CD4-positive, alpha-beta T cell treated with Interleukin-17A for 4 hours (primary cell): Measurements from ENCODE around the gene KRTAP12-4.
"Not testable (repeated sequence)": the region's sequence is repeated elsewhere in the genome, so short reads cannot be mapped to it uniquely, and the experiment has no call there.

Experiments used
- DNase-seq: peaks from one replicate; pipeline ENCODE4 v3.0.0-alpha.2; 2020; ENCODE audit warnings: mixed read lengths

The KRTAP12-4 gene

DNA sequence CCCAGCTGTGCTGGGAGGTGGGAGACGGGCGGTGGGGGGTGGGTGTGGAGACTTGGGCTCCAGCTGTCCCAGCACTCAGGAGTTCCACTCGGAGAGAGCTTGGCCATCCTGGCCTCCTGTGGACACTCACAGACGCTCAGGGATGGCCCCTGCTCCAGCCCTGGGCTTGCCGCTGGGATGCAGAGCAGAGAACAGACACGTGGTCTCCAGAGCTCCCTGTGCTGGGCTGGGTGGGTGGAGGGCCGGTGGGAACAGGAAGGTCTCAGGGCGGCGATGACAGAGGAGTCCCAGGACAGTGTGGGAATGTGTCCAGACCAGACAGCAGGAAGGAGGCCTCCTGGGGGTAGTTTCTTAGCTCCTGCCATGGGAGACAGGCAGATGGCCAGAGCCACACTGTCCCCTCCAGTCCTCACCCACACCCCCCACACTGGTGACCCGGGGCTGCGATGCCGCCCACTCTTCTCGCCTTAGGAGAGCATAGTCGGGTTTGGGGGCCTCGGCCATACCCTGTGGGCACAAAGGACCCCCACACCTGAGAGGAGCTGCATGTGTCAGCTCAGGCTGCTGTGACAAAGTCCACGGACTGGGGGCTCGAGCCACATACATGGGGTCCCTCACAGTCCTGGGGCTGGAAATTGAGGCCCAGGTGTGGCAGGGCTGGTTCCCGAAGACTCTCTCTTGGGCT is 25.6 kb downstream of the KRTAP12-4 start:
- no peak for DNase-seq

DNA sequence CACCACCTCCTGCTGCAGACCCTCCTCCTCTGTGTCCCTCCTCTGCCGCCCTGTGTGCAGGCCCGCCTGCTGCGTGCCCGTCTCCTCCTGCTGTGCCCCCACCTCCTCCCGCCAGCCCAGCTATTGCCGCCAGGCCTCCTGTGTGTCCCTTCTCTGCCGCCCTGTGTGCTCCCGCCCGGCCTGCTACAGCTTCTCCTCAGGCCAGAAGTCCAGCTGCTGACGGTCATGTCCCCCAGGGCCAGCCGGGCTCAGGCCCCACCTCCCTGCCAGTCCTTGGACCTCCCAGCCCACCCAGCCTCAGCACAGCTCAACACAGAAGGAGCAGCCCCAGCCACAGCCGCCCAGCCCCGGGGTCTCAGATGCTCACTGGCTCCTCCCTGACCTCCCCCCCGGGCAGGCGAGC is 26.6 kb downstream of the KRTAP12-4 start:
- DNase-seq: not testable (repeated sequence)

DNA sequence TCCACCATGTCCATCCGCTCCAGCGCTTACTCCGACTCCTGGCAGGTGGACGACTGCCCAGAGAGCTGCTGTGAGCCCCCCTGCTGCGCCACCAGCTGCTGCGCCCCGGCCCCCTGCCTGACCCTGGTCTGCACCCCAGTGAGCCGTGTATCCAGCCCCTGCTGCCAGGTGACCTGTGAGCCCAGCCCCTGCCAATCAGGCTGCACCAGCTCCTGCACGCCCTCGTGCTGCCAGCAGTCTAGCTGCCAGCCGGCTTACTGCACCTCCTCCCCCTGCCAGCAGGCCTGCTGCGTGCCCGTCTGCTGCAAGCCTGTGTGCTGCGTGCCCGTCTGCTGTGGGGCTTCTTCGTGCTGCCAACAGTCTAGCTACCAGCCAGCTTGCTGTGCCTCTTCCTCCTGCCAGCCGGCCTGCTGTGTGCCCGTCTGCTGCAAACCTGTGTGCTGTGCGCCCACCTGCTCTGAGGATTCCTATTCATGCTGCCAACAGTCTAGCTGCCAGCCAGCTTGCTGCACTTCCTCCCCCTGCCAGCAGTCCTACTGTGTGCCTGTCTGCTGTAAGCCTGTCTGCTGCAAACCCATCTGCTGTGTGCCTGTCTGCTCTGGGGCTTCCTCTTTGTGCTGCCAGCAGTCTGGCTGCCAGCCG is 27.2 kb downstream of the KRTAP12-4 start:
- not testable (repeated sequence) for DNase-seq

DNA sequence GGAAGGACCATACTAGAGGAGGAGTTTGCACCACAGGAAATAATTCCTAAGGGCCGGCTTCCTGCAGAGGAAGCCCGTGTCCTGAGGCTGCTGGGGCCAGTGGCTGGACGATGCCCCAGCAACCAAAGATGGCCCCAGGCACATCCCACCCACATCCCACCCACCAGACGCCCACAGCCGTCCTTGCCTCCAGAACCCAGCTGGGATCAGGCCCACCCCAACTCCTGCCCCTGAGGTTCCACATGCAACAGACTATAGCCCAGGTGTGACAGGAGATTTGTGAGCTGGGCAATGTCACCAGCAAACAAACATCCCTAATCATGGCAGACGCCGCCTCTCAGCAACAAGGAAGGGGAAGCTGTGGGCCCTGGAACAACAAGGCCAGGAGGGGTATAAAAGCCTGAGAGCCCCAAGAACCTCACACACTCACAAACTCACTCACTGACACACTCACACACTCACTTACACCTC is 27.8 kb downstream of the KRTAP12-4 start, which contains the start of gene KRTAP10-9:
TSS of gene KRTAP10-9 (plus strand) at position 421 of the 471 bp plus-strand sequence. CDS start 79 bp downstream, outside the sequence.
- no peak for DNase-seq

DNA sequence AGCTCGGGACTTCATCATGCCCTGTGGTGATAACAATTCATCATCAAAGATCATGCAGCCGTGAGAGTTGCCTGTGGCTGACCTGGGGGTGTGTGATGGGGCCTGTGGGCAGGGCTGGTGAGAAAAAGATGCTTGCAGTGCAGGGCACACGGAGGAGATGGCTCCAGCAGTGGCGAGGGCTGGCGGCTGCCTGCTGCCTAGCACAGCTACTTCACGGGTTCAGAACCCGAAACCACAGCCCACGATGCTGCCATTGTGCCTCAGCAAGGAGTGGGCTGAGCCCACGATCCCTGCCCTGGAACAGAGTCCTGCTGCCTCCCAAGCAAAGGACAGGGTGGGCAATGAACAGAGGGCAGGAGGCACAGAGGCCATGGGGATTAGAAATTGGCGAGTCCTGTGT is 28.2 kb downstream of the KRTAP12-4 start:
- DNase-seq: no peak

DNA sequence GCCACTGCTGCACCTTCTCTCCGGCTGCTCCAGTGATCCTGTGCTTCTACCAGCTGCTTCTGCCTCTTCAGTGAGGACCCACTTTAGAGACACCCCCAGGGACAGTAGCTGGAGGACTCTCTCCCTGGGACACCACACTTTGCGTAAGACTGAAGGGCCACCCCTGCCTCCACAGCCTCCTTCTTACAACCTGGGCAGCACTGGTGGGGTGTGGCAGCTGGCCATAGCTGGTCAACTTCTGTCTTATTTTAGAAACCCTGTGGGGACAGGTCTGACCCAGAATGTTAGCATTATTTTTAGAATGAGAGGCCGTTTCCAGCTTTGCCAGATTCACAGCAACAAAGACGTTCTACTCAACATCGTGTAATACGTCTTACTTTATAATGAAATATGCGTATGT is 28.7 kb downstream of the KRTAP12-4 start:
- DNase-seq: no peak

DNA sequence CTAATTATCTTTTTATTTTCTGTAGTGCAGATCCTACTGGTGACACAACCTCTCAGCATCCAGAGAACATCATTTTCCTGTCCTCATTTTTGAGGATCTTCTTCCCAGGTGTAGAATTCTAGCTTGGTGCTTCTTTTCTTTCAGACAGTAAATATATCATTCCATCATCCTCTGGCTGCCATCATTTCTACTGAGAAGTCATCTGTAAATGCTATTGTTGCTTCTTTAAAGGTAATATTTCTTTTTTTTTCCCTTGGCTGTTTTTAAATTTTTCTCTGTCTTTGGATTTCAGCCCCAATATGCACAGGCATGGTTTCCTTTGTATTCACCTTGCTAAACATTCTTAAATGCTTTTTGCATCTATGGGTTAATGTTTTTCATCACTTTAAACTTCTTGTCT is 30.9 kb downstream of the KRTAP12-4 start:
- DNase-seq: no peak

DNA sequence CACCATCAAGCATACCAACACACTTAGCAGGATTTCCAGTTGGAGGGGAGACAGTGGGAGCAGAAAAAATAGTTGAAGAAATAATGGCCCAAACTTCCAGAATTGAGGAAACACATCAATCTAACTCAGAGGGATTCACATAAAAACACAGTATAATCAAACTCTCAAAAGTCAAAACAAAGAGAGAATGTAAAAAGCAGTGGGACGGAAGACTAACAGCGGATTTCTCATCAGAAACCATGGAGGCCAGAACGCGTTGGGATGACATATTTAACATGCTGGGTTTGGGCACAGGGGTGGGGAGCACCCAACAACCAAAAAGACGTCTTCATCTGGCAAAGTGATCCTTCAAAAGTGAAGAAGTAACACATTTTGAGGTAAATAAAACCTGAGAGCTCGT is 34.6 kb downstream of the KRTAP12-4 start:
- DNase-seq: no peak

DNA sequence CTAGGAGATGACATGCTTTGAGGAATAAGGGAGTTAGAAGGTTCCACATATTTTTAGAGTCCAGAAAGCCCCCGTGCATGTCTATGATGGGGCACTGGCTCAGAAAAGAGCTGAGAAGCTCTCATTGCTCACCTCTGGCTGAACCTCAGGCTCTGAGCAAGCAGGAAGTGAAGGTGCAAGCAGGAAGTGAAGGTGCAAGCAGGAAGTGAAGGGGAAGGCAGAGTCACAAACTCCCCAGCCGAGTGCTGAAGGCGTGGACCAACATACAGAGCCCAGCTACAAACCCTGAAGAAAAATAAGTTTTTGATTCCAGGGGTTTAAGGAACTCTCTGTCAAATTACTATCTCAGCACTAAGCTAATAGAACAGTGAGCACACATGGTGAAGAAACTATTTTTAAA is 35.5 kb downstream of the KRTAP12-4 start:
- peak; percentile 77 for DNase-seq

DNA sequence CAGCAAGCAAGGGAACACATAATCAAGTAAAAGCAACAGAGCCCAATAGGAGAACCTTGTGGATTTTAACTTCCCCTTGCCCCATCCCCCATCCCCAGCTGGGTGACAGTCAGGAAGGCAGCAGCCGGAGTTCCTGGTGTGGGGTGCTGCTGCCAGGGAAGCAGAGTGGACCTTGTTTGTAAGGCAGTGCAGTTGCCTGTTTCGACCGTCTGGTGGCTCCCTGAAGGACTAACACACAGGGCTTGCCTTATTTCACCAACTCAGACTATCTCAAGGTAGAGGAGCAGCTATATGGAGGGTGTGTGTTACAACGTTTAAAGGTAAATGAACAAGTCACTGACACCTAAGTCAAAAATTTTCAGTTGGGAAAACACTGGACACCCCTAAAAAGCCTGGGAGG is 36.0 kb downstream of the KRTAP12-4 start:
- peak; percentile 22 for DNase-seq

DNA sequence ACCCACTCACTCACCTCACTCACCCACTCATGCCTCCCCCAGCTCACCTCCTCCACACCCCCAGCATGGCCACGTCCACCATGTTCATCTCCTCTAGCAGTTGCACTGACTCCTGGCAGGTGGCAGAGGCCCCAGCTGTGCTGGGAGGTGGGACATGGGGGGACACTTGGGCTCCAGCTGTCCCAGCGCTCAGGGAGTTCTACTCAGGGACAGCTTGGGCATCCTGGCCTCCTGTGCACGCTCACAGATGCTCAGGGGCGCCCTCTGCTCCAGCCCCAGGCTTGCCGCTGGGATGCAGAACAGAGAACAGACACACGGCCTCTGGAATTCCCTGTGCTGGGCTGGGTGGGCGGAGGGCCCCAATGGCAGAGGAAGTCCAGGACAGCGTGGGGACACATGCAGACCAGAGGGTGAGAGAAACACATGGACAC is 37.4 kb downstream of the KRTAP12-4 start:
- DNase-seq: no peak

DNA sequence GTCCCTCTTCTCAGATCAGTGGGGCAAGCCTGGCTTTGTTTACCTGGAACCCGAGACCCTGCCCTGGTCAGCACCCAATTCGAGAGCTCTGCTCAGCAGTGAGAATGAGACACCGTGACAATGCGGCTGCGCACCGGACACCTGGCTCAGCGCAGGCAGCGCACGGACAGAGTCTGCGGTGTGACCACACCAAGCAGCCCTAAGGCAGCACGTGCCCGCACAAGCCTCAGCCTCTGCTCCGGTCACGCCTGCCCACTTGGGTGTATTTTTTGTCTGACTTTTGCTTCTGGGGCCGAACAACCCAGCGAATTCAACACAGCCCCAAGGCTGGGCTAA is 37.9 kb downstream of the KRTAP12-4 start:
- no peak for DNase-seq

DNA sequence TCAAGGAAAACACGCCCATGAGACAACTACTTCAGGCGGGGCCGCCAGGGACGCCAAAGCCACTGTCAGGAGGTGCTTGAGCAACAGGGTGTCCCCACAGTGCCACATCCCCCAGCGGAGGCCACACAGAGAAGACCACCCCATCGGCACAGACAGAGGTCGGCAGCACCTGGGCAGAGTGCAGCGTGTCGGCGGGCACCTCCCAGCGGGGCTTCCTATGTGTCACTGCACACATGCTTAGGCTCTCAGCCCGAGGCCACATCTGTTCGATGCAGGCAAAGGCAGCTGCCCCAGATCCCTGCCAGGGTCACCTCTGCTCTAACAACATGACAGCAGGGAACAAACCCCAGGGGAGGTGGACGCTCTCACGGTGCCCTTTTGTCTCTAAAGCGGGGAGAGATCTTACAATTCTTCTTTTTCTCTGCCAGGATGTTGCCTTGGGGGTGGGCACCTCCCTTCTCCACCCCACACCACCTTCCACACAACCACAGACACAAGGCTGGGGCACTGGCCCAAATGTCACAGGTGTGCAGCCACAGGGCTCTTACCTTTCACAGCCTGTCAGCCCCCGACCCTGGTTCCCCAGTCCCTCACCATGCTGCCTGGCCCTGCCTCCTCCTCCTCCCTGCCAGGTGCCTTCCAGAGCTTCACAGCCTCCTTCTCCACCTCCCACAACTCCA is 38.4 kb downstream of the KRTAP12-4 start:
- DNase-seq: no peak

DNA sequence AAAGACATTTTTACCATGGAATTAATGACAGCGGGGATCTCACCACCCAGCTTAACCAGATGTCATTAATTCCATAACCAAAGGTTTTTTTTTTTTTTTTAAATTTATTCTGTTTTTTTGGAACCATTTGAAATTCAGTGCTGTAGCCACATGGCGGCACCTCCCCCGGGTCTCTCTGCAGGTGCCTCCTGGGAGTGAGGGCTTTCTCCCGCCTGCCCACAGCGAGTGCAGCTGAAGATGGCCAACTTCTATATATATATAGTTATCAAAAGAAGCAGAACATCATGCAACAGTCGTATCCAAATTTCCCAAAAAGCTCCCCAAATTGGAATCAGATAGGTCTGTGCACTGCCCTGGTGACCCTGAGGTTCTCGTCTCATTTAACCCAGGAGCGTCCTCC is 39.0 kb downstream of the KRTAP12-4 start:
- DNase-seq: no peak

DNA sequence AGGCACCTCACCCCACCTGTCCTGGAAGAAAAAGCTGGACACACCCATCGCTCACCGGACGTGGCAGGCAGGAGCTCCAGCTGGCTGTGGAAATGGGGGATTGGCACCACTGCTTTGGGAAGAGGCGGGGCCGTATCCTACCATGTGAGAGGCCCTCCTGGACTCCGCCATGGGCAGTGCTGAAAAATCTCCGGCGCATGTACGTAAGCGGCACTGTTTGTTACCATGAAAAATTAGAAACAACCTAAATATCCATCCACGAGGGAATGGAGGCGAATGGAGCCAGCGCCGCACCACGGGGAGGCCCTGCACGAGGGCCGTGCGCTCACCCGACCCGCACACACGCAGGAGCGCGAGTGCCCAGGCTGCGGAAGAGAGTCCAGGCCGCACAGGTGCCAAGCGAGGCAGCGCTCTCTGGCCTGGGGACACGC is 39.5 kb downstream of the KRTAP12-4 start:
- no peak for DNase-seq

DNA sequence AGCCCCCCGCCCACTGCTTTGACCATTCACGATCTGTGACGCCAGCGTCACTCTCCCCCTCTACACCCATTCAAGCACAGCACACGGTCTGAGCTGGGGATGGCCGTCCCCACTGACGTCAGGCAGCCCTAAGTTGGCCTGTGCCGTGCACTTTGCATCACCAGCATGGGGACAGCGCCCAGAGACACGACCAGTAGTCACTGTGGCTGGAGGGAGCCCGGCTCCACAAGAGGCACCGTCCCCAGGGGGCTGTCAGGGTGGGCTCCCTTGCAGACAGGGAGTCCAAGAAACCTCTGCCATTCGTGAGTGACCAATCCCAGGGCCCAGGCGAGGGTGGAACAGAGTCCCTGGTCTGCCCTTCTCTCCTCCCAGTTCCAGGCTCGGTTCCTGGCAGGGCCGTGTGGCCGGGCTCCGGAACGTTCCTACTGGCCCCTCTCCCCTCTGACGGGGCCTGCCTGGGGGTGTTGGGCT is 40.3 kb downstream of the KRTAP12-4 start:
- no peak for DNase-seq

DNA sequence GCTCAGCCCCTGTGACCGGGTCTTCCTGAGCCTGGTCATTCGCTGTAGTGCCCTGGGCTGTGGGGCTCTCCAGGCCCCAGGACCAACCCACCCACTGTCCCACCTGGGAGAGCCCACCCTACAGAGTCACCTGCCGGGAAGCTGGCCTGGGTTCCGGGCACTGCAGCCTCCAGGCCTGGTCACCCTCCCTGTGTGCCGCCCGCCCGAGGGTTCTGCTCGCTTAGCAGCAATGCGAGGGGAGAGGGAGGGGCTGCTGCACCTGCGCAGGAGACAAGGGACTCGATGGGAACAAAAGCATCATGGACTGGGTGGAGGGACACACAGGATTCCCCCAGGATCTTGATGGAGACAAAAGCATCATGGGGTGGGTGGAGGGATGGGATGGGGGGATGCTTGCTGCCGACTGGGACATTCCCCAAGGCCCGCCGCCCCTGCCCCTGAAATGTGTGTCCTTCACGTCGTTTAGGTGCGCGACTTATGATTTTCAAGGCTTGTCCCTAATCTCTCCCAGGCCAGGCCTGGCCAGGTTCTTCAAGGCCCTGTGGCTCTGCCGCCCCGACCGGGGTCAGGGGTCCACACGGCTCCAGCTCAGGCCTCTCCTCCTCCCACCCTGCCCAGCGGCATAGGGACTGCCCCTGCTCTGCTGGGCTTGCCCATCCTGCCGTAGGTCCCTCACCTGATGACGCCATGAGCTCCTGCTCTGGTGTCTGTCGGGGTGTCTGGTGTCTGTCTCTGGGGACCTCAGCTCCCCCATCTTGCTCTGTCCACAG is 40.9 kb downstream of the KRTAP12-4 start:
- DNase-seq: no peak

DNA sequence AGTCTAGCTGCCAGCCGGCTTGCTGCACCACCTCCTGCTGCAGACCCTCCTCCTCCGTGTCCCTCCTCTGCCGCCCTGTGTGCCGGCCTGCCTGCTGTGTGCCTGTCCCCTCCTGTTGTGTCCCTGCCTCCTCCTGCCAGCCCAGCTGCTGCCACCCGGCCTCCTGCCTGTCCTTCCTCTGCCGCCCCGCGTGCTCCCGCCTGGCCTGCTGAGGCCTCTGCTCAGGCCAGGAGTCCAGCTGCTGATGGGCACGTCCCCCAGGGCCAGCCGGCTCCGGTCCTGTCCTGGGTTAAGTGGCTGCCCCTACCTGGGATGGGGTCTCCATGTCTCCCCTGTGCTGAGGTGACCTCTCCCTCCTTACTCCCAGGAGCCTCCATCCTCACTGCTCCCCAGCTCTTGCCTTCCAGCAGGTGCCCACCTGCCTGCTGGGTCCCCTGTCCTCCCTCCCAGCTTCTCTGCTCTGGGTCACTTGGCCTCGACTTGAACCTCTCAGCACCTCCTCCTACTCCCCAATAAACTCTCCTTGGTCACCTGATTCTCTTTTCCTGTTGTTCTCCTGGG is 41.7 kb downstream of the KRTAP12-4 start:
- no peak for DNase-seq

DNA sequence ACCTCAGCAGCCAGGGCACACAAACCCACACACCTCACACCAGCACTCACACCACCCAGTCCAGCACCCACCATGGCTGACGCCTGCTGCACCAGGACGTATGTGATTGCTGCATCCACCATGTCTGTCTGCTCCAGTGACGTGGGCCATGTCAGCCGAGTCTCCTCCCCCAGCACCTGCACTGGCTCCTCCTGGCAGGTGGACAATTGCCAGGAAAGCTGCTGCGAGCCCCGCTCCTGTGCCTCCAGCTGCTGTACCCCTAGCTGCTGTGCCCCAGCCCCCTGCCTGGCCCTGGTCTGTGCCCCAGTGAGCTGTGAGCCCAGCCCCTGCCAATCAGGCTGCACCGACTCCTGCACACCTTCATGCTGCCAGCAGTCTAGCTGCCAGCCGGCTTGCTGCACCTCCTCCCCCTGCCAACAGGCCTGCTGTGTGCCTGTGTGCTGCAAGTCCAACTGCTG is 42.4 kb downstream of the KRTAP12-4 start, which contains the start of gene KRTAP10-8:
TSS of gene KRTAP10-8 (plus strand) at position 51 of the 458 bp plus-strand sequence. CDS start at position 73, 22 bp downstream.
- DNase-seq: no peak

DNA sequence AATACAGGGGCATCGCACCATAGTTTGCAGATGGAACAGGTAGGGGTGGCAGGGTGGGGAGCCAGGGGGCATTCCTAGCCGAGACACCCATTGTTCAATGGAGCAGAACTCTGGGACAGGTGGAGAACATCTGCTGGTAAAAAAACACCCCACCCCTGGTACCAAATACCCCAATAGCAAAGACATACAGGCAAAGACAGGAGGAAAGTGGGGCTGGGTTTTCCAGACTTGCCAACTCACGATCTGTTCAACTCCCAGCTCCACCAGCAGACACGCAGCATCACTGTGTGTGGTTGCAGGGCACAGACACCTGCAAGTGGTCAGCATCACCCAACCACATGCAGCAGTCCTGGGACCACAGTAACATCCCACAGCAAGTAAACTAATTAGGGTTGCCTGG is 42.9 kb downstream of the KRTAP12-4 start:
- DNase-seq: no peak

DNA sequence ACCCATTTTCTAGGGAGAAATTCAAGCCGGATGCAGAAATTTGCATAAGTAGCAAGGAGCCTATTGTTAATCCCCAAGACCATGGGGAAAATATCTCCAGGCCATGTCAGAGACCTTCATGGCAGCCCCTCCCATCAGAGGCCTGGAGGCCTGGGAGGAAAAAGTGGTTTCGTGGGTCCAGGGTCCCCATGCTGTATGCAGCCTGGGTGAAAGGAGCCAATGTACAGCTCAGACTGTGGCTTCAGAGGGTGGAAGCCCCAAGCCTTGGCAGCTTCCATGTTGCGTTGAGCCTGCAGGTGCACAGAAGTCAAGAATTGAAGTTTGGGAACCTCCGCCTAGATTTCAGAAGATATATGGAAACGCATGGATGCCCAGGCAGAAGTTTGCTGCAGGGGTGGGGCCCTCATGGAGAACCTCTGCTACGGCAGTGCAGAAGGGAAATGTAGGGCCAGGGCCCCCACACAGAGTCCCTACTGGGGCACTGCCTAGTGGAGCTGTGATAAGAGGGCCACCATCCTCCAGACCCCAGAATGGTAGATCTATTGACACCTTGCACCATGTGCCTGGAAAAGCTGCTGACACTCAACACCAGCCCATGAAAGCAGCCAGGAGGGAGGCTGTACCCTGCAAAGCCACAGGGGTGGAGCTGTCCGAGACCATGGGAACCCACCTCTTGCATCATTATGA is 44.2 kb downstream of the KRTAP12-4 start:
- not testable (repeated sequence) for DNase-seq

DNA sequence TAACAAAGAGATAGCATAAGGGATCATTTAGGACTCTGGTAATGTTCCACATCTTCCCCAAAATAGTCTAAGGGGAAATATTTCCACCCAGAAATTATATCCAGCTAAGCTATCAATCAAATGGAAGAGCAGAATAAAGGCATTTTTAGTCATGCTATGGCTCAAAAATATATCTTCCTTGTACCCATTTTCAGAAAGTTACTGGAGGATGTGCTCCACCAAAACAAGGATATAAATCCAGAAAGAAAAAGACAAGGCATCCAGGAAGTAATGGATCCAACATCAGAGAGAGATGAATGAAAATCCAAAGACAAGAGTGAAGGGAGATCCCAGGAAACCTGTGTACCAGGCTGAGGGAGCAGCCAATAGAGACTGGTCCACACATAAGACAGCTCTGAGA is 45.3 kb downstream of the KRTAP12-4 start:
- DNase-seq: no peak
